Sigmoid colon (tissue), 4 donors: ENCODE measurements around the gene TSPAN5.

ENCODE experiments used
- EP300 ChIP-seq, 4 donors: sonication (generic); formaldehyde crosslinking; IDR thresholded peaks; one replicate each; pipeline ENCODE4 v1.6.1; 2017; ENCODE audit warnings: antibody characterized with exemption in 4 of 4
- POLR2A ChIP-seq, 2 donors: fragments of 450-650 bp; IDR thresholded peaks; one replicate each; pipeline ENCODE4 v1.6.1; 2016; ENCODE audit warnings: antibody characterized with exemption in 2 of 2, mild to moderate bottlenecking in 2 of 2, moderate library complexity in 2 of 2
- POLR2AphosphoS5 ChIP-seq, 4 donors: sonication (generic); formaldehyde crosslinking; IDR thresholded peaks; one replicate each; pipeline ENCODE4 v1.6.1; 2017; ENCODE audit warnings: antibody characterized with exemption in 4 of 4
- TF ChIP-seq, protein P1 (sequence below), 4 experiments: fragments of 450-650 bp in 3 of 4; fragments of 200-600 bp in 1 of 4; IDR thresholded peaks; one replicate each; pipeline ENCODE4 v1.5.1; 2016 to 2019; ENCODE audit warnings: antibody characterized with exemption in 4 of 4, mild to moderate bottlenecking in 3 of 4, moderate library complexity in 2 of 4

DNA sequence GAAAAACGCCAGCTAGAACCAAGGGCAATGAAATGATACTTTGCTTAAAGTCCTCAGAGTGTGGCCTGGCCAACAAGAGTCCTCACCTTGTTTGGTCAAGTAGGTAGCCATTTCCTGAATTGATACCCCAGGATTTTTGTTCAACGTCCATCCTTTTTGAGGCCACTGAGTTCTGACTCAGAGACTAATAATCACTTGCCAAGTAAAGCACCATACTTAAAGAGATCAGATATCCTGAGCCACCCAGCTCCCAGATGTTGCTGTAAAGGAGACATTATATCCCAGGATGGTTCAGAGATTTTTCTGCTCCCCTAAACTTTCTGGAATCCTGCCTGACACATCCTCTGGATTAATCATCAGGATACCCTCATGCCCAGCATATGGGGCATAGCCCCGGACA, 206.3 kb downstream of the TSPAN5 start:
- TF ChIP-seq, protein P1, sequence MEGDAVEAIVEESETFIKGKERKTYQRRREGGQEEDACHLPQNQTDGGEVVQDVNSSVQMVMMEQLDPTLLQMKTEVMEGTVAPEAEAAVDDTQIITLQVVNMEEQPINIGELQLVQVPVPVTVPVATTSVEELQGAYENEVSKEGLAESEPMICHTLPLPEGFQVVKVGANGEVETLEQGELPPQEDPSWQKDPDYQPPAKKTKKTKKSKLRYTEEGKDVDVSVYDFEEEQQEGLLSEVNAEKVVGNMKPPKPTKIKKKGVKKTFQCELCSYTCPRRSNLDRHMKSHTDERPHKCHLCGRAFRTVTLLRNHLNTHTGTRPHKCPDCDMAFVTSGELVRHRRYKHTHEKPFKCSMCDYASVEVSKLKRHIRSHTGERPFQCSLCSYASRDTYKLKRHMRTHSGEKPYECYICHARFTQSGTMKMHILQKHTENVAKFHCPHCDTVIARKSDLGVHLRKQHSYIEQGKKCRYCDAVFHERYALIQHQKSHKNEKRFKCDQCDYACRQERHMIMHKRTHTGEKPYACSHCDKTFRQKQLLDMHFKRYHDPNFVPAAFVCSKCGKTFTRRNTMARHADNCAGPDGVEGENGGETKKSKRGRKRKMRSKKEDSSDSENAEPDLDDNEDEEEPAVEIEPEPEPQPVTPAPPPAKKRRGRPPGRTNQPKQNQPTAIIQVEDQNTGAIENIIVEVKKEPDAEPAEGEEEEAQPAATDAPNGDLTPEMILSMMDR (IDR thresholded peaks at IDR 0.05) = no peak
- TF ChIP-seq EP300 (IDR thresholded peaks at IDR 0.05) = no peak
- TF ChIP-seq POLR2AphosphoS5 (IDR thresholded peaks at IDR 0.05) = no peak
- TF ChIP-seq POLR2A (IDR thresholded peaks at IDR 0.05) = no peak
